Panc1 (cell line): ENCODE results near the gene ARHGAP4. TPM values are rescaled to one million over a fixed set of nuclear protein-coding genes. Genes with fewer than 3 reads are reported as not detected.

Source experiments
- ATAC-seq: fragments of 200-7000 bp; cut with Tn5 transposase; 2 replicates; pipeline ENCODE4 v1.9.1; 2020; ENCODE audit warnings: mild to moderate bottlenecking, moderate library complexity
- BruUV-seq: library from RNA; stranded (reverse); fragments of 400-500 nt; replicated peaks from 2 replicates; lab custom pipeline; 2021; lab: Mats Ljungman, UMichigan
- CTCF ChIA-PET: fragments of 300-600 bp; sonication (Branson Sonifier 250); formaldehyde crosslinking; loops from one replicate; lab custom pipeline; 2022; ENCODE audit warnings: antibody characterized with exemption; lab: Charles Lee
- POLR2A ChIA-PET: fragments of 300-600 bp; sonication (Branson Sonifier 250); formaldehyde crosslinking; loops from one replicate; lab custom pipeline; 2022; ENCODE audit warnings: antibody characterized with exemption; lab: Charles Lee
- DNase-seq: peaks from one replicate; pipeline ENCODE4 v3.0.0-alpha.2; 2010; ENCODE audit warnings: low read depth, low spot score
- H3K27ac ChIP-seq: 2 replicates; pipeline ENCODE4 v1.5.1; 2011; ENCODE audit warnings: mild to moderate bottlenecking, low read length, inconsistent platforms
- H3K27me3 ChIP-seq: fragments of 200-500 bp; sonication (Bioruptor generic); 2 replicates; pipeline ENCODE4 v1.6.0; 2014; ENCODE audit warnings: low read length, inconsistent platforms; ENCODE audit not compliant: control insufficient read depth, insufficient read depth
- H3K36me3 ChIP-seq: fragments of 200-500 bp; sonication (Bioruptor generic); 2 replicates; pipeline ENCODE4 v1.5.1; 2014; ENCODE audit warnings: inconsistent platforms, mild to moderate bottlenecking, low read length, moderate library complexity; ENCODE audit not compliant: control insufficient read depth, insufficient read depth
- H3K4me1 ChIP-seq: 2 replicates; pipeline ENCODE4 v1.5.1; 2011; ENCODE audit warnings: inconsistent platforms, mild to moderate bottlenecking, low read length, moderate library complexity; ENCODE audit not compliant: control insufficient read depth, insufficient read depth
- H3K4me3 ChIP-seq, 2 experiments: 2 replicates each; pipeline ENCODE4 v1.5.1; 2011 to 2012; ENCODE audit warnings: low read depth in 2 of 2, low read length in 2 of 2, mild to moderate bottlenecking in 2 of 2, inconsistent platforms in 1 of 2, moderate library complexity in 1 of 2
- H3K9me3 ChIP-seq: fragments of 200-500 bp; sonication (Bioruptor generic); 2 replicates; pipeline ENCODE4 v1.5.1; 2014; ENCODE audit warnings: low read depth, mild to moderate bottlenecking, inconsistent platforms, low read length, moderate library complexity; ENCODE audit not compliant: control insufficient read depth, insufficient read depth
- POLR2AphosphoS5 ChIP-seq: IDR thresholded peaks from 2 replicates; pipeline ENCODE4 v1.6.1; 2012; ENCODE audit warnings: mild to moderate bottlenecking, low read depth, low read length, moderate library complexity
- REST ChIP-seq, 2 experiments: IDR thresholded peaks; 2 replicates each; pipeline ENCODE4 v1.6.1; 2011 to 2012; ENCODE audit warnings: low read depth in 2 of 2, control low read depth in 1 of 2, low read length in 1 of 2, mild to moderate bottlenecking in 1 of 2, moderate library complexity in 1 of 2; ENCODE audit not compliant: insufficient read depth in 1 of 2
- SIN3A ChIP-seq: IDR thresholded peaks from 2 replicates; pipeline ENCODE4 v1.6.1; 2012; ENCODE audit warnings: low read depth, mild to moderate bottlenecking, low read length, moderate library complexity, borderline replicate concordance; ENCODE audit not compliant: insufficient read depth
- TCF7L2 ChIP-seq: IDR thresholded peaks from 2 replicates; pipeline ENCODE4 v1.6.1; 2011; ENCODE audit warnings: mild to moderate bottlenecking, low read depth, low read length, inconsistent platforms
- in situ Hi-C: cut with HindIII; loops from 2 replicates; pipeline ENCODE4 v1.10.0; 2016; ENCODE audit warnings: low sequenced_read_pairs, low pct_unique_long_range_greater_than_20kb
- intact Hi-C: fragments of 100-400 bp; cut with micrococcal nuclease; formaldehyde crosslinking; loops from one replicate; pipeline ENCODE4 v1.10.0; 2022; ENCODE audit not compliant: unreplicated experiment
- total RNA-seq: library from RNA; stranded (reverse); gene quantifications from one replicate; pipeline ENCODE4 v1.2.1, GENCODE V29; 2021; ENCODE audit not compliant: unreplicated experiment
- TF ChIP-seq, protein P1 (sequence below): fragments of 450-650 bp; IDR thresholded peaks from 2 replicates; pipeline ENCODE4 v1.5.1; 2017; ENCODE audit warnings: mild to moderate bottlenecking

ARHGAP4 gene
- total RNA-seq, 1 experiment from 2014 or later: 225 TPM

GRCh38 chrX:153933748-153934147 is 7.7 kb upstream of the ARHGAP4 start:
- BruUV-seq: no TSS peak
- ATAC-seq (no peak), DNase-seq (no peak)
- in situ Hi-C loops (no loop called here), intact Hi-C loops (no loop called here)
- no peak for TF ChIP-seq TCF7L2
- TF ChIP-seq POLR2AphosphoS5: no peak
- TF ChIP-seq, protein P1, sequence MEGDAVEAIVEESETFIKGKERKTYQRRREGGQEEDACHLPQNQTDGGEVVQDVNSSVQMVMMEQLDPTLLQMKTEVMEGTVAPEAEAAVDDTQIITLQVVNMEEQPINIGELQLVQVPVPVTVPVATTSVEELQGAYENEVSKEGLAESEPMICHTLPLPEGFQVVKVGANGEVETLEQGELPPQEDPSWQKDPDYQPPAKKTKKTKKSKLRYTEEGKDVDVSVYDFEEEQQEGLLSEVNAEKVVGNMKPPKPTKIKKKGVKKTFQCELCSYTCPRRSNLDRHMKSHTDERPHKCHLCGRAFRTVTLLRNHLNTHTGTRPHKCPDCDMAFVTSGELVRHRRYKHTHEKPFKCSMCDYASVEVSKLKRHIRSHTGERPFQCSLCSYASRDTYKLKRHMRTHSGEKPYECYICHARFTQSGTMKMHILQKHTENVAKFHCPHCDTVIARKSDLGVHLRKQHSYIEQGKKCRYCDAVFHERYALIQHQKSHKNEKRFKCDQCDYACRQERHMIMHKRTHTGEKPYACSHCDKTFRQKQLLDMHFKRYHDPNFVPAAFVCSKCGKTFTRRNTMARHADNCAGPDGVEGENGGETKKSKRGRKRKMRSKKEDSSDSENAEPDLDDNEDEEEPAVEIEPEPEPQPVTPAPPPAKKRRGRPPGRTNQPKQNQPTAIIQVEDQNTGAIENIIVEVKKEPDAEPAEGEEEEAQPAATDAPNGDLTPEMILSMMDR: no peak
- no peak for TF ChIP-seq REST (IDR thresholded peaks at IDR 0.05; ENCODE audit: insufficient read depth in 1 of 2, low read depth in 2 of 2, low read length in 1 of 2)
- TF ChIP-seq SIN3A: no peak
- peaks cover 26% of the 10 kb centered on the region for H3K4me1 ChIP-seq
- ChIA-PET CTCF (no interaction called here), POLR2A (no interaction called here)
- no peaks in the 10 kb centered on the region for H3K9me3 ChIP-seq
- peak overlapping the region; percentile 94 to 95 for H3K4me3 ChIP-seq
- no peaks in the 10 kb centered on the region for H3K27me3 ChIP-seq
- peak overlapping the region; percentile 75 for H3K27ac ChIP-seq
- peaks cover 7% of the 10 kb centered on the region for H3K36me3 ChIP-seq

GRCh38 chrX:153932220-153932915 is 6.3 kb upstream of the ARHGAP4 start:
- POLR2A ChIA-PET: no interaction called here

More at GRCh38 chrX:153932220-153932915, 6.3 kb upstream of the ARHGAP4 start:
- ATAC-seq (no peak), DNase-seq (no peak)
- Histone ChIP-seq H3K4me3 (no peak overlapping the region), H3K27ac (0 out of 2 replicates have a peak overlapping the region, but pooled peaks have one; percentile 12), H3K27me3 (no peaks in the 10 kb centered on the region), H3K36me3 (peaks cover 7% of the 10 kb centered on the region), H3K4me1 (peaks cover 26% of the 10 kb centered on the region), H3K9me3 (no peaks in the 10 kb centered on the region)
- in situ Hi-C loops: no loop called here
- BruUV-seq: no TSS peak
- CTCF ChIA-PET: no interaction called here
- TF ChIP-seq, protein P1: no peak
- TF ChIP-seq POLR2AphosphoS5: no peak
- no peak for TF ChIP-seq REST (IDR thresholded peaks at IDR 0.05; ENCODE audit: insufficient read depth in 1 of 2, low read depth in 2 of 2, low read length in 1 of 2)
- TF ChIP-seq SIN3A: no peak
- no peak for TF ChIP-seq TCF7L2
- intact Hi-C loops: no loop called here
